HCT116 (cell line): ENCODE results near the gene KCNIP4. TPM values are rescaled to one million over a fixed set of nuclear protein-coding genes. Genes with fewer than 3 reads are reported as not detected.
"Not testable (repeated sequence)": the region's sequence is repeated elsewhere in the genome, so short reads cannot be mapped to it uniquely, and the experiment has no call there.

Experiments used
- ATAC-seq: fragments of 200-7000 bp; cut with Tn5 transposase; 2 replicates; pipeline ENCODE4 v1.9.1; 2020; ENCODE audit warnings: mild to moderate bottlenecking, moderate library complexity
- BruUV-seq: library from RNA; stranded (reverse); fragments of 400-500 nt; replicated peaks from 2 replicates; lab custom pipeline; 2021; lab: Mats Ljungman, UMichigan
- CTCF ChIA-PET: fragments of 300-600 bp; sonication (Branson Sonifier 250); formaldehyde crosslinking; loops from one replicate; lab custom pipeline; 2021; ENCODE audit warnings: antibody characterized with exemption; lab: Charles Lee
- POLR2A ChIA-PET: fragments of 300-600, 350-600 bp; sonication (Branson Sonifier 250); formaldehyde crosslinking; loops from one replicate; lab custom pipeline; 2021; ENCODE audit warnings: antibody characterized with exemption; lab: Charles Lee
- RAD21 ChIA-PET, 2 experiments: fragments of 300-600 bp; sonication (Branson Sonifier 250); formaldehyde crosslinking; loops; one replicate each; lab custom pipeline; 2023; ENCODE audit warnings: low total read pairs in 2 of 2; ENCODE audit not compliant: uncharacterized antibody in 2 of 2, unreplicated experiment in 2 of 2, low non-redundant PET in 1 of 2; lab: Charles Lee
- DNase-seq: peaks from one replicate; pipeline ENCODE4 v3.0.0-alpha.2; 2010; ENCODE audit warnings: low read depth, low spot score
- H2AFZ ChIP-seq: fragments of 200-600 bp; shearing (Covaris generic), sonication (generic); 2 replicates; pipeline ENCODE4 v1.6.1; 2017; ENCODE audit warnings: low read depth, mixed run types, mixed read lengths, antibody characterized with exemption, low read length; ENCODE audit not compliant: poor library complexity, severe bottlenecking
- H3K27ac ChIP-seq: 2 replicates; pipeline ENCODE4 v1.5.1; 2012; ENCODE audit warnings: low read depth, low read length
- H3K27me3 ChIP-seq: fragments of 200-600 bp; sonication (generic); 2 replicates; pipeline ENCODE4 v1.6.1; 2016; ENCODE audit warnings: mixed run types, low read length, mixed read lengths; ENCODE audit not compliant: insufficient read depth
- H3K36me3 ChIP-seq, 2 experiments: fragments of 200-500 bp in 1 of 2; fragments of 200-600 bp in 1 of 2; sonication (Bioruptor generic) in 1 of 2; sonication (generic) in 1 of 2; 2 replicates each; pipeline versions ENCODE4 v1.5.1 to v1.6.1; 2014 to 2016; ENCODE audit warnings: low read length in 2 of 2, inconsistent platforms in 1 of 2, mixed read lengths in 1 of 2, mixed run types in 1 of 2; ENCODE audit not compliant: insufficient read depth in 2 of 2, control insufficient read depth in 1 of 2
- H3K4me1 ChIP-seq, 2 experiments: fragments of 200-600 bp in 1 of 2; sonication (generic) in 1 of 2; 2 replicates each; pipeline versions ENCODE4 v1.5.1 to v1.6.1; 2012 to 2017; ENCODE audit warnings: low read length in 2 of 2, inconsistent platforms in 1 of 2, mild to moderate bottlenecking in 1 of 2, mixed read lengths in 1 of 2, mixed run types in 1 of 2, moderate library complexity in 1 of 2; ENCODE audit not compliant: insufficient read depth in 2 of 2, control insufficient read depth in 1 of 2
- H3K4me2 ChIP-seq: fragments of 200-600 bp; sonication (generic); 2 replicates; pipeline ENCODE4 v1.6.1; 2017; ENCODE audit warnings: mixed run types, low read length, mixed read lengths
- H3K4me3 ChIP-seq, 2 experiments: fragments of 200-600 bp in 1 of 2; sonication (generic) in 1 of 2; replicated peaks in 1 of 2; 2 replicates each; pipeline ENCODE4 v1.5.1; 2011 to 2016; ENCODE audit warnings: low read length in 2 of 2, control low read depth in 1 of 2, low read depth in 1 of 2, mild to moderate bottlenecking in 1 of 2, mixed read lengths in 1 of 2, mixed run types in 1 of 2
- H3K79me2 ChIP-seq: fragments of 200-600 bp; sonication (generic); 2 replicates; pipeline ENCODE4 v1.6.1; 2017; ENCODE audit warnings: mild to moderate bottlenecking, mixed run types, low read length, moderate library complexity, mixed read lengths; ENCODE audit not compliant: insufficient read depth
- H3K9ac ChIP-seq: fragments of 200-600 bp; sonication (generic); 2 replicates; pipeline ENCODE4 v1.6.1; 2016; ENCODE audit warnings: low read length, mixed read lengths
- H3K9me2 ChIP-seq: fragments of 200-600 bp; sonication (generic), shearing (Covaris generic); 2 replicates; pipeline ENCODE4 v1.6.1; 2017; ENCODE audit warnings: mixed run types, mild to moderate bottlenecking, moderate library complexity; ENCODE audit not compliant: insufficient read depth
- H3K9me3 ChIP-seq, 2 experiments: fragments of 200-500 bp in 1 of 2; fragments of 200-600 bp in 1 of 2; sonication (Bioruptor generic) in 1 of 2; sonication (generic) in 1 of 2; 2 replicates each; pipeline ENCODE4 v1.6.1; 2014 to 2017; ENCODE audit warnings: low read length in 2 of 2, mixed read lengths in 2 of 2, inconsistent platforms in 1 of 2, low read depth in 1 of 2, mild to moderate bottlenecking in 1 of 2, mixed run types in 1 of 2, moderate library complexity in 1 of 2; ENCODE audit not compliant: control insufficient read depth in 1 of 2, insufficient read depth in 1 of 2
- H4K20me1 ChIP-seq: fragments of 200-600 bp; sonication (generic), shearing (Covaris generic); 2 replicates; pipeline ENCODE4 v1.6.1; 2017; ENCODE audit warnings: mixed run types, mild to moderate bottlenecking, moderate library complexity; ENCODE audit not compliant: insufficient read depth
- CTCF ChIP-seq, 3 experiments: fragments of 200-600 bp in 1 of 3; sonication (generic) in 1 of 3; IDR thresholded peaks in 2 of 3; conservative IDR thresholded peaks in 1 of 3; 2 replicates each; pipeline ENCODE4 v1.5.1; 2012 to 2017; ENCODE audit warnings: low read depth in 2 of 3, low read length in 2 of 3, antibody characterized with exemption in 1 of 3, borderline replicate concordance in 1 of 3, control low read depth in 1 of 3, mild to moderate bottlenecking in 1 of 3, mixed read lengths in 1 of 3, mixed run types in 1 of 3, moderate library complexity in 1 of 3; ENCODE audit not compliant: insufficient read depth in 1 of 3
- EGR1 ChIP-seq: IDR thresholded peaks from 2 replicates; pipeline ENCODE4 v1.6.1; 2012; ENCODE audit warnings: low read depth
- ELF1 ChIP-seq: IDR thresholded peaks from 2 replicates; pipeline ENCODE4 v1.6.1; 2012; ENCODE audit warnings: low read depth, borderline replicate concordance
- EZH2 ChIP-seq: fragments of 200-600 bp; sonication (generic); IDR thresholded peaks from 2 replicates; pipeline ENCODE4 v1.6.1; 2017; ENCODE audit warnings: antibody characterized with exemption, mixed run types
- JUND ChIP-seq: IDR thresholded peaks from 2 replicates; pipeline ENCODE4 v1.6.1; 2012
- POLR2AphosphoS5 ChIP-seq: IDR thresholded peaks from 2 replicates; pipeline ENCODE4 v1.6.1; 2011; ENCODE audit warnings: mild to moderate bottlenecking, low read depth, low read length, moderate library complexity
- RAD21 ChIP-seq: IDR thresholded peaks from 2 replicates; pipeline ENCODE4 v1.6.1; 2012; ENCODE audit warnings: low read depth, mild to moderate bottlenecking
- SP1 ChIP-seq: IDR thresholded peaks from 2 replicates; pipeline ENCODE4 v1.6.1; 2012; ENCODE audit warnings: low read depth
- TCF7L2 ChIP-seq: IDR thresholded peaks from 2 replicates; pipeline ENCODE4 v1.7.0; 2011; ENCODE audit warnings: borderline replicate concordance, inconsistent platforms; ENCODE audit not compliant: insufficient read depth, insufficient read length; ENCODE audit errors: extremely low read depth
- ZNF274 ChIP-seq: fragments of 200-500 bp; sonication (Bioruptor generic); IDR thresholded peaks from 2 replicates; pipeline ENCODE4 v1.6.1; 2014; ENCODE audit warnings: mild to moderate bottlenecking, low read depth, low read length, inconsistent platforms
- intact Hi-C: fragments of 100-400 bp; cut with micrococcal nuclease; formaldehyde crosslinking; loops from 2 replicates; pipeline ENCODE4 v1.10.0; 2022
- total RNA-seq: library from RNA; stranded (reverse); gene quantifications from one replicate; pipeline ENCODE4 v1.2.1, GENCODE V29; 2021; ENCODE audit not compliant: unreplicated experiment

KCNIP4 gene
- total RNA-seq, 1 experiment from 2014 or later = not detected

GRCh38 chr4:20787940-20788665 is 1160.5 kb downstream of the KCNIP4 start:
- Histone ChIP-seq H3K36me3 (no peaks in the 10 kb centered on the region), H4K20me1 (no peaks in the 10 kb centered on the region), H3K9me3 (no peaks in the 10 kb centered on the region), H3K9ac (no peak overlapping the region), H2AFZ (no peak overlapping the region), H3K4me1 (no peaks in the 10 kb centered on the region), H3K4me2 (no peak overlapping the region), H3K4me3 (no peak overlapping the region), H3K9me2 (no peaks in the 10 kb centered on the region), H3K27me3 (no peaks in the 10 kb centered on the region), H3K79me2 (no peaks in the 10 kb centered on the region), H3K27ac (no peak overlapping the region)
- ChIA-PET CTCF (no interaction called here), RAD21 (no interaction called here), POLR2A (no interaction called here)
- ATAC-seq (no peak), DNase-seq (no peak)
- intact Hi-C loops = no loop called here
- no TSS peak for BruUV-seq
- no peak for TF ChIP-seq RAD21
- no peak for TF ChIP-seq SP1
- TF ChIP-seq ELF1 = no peak
- TF ChIP-seq POLR2AphosphoS5 = no peak
- no peak for TF ChIP-seq EZH2
- TF ChIP-seq CTCF (IDR thresholded peaks at IDR 0.05 in 2 of 3, conservative IDR thresholded peaks at IDR 0.05 in 1 of 3; ENCODE audit: borderline replicate concordance in 1 of 3, insufficient read depth in 1 of 3, low read depth in 2 of 3, low read length in 2 of 3) = no peak
- no peak for TF ChIP-seq TCF7L2
- no peak for TF ChIP-seq JUND
- no peak for TF ChIP-seq ZNF274
- no peak for TF ChIP-seq EGR1

DNA sequence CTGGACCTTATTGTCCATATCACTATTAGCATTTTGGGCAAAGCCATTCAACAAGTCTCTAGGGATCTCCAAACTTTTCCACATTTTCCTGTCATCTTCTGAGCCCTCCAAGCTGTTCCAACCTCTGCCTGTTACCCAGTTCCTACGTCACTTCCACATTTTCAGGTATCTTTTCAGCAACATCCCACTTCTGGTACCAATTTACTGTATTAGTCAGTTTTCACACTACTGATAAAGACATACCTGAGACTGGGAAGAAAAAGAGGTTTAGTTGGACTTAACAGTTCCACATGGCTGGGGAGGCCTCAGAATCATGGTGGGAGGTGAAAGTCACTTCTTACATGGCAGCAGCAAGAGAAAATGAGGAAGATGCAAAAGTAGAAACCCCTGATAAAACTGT is 1165.4 kb downstream of the KCNIP4 start:
- H3K9ac ChIP-seq, H4K20me1 ChIP-seq, H3K9me3 ChIP-seq, H3K27me3 ChIP-seq, H3K4me2 ChIP-seq, ATAC-seq, H2AFZ ChIP-seq, H3K9me2 ChIP-seq, H3K27ac ChIP-seq, RAD21 ChIA-PET, H3K36me3 ChIP-seq, CTCF ChIA-PET, BruUV-seq, H3K79me2 ChIP-seq, H3K4me3 ChIP-seq, intact Hi-C loops, H3K4me1 ChIP-seq, DNase-seq, POLR2A ChIA-PET: not testable (repeated sequence)
